HG02943 (cell line): ENCODE data around the gene MCC.
"Not testable (repeated sequence)": the region's sequence is repeated elsewhere in the genome, so short reads cannot be mapped to it uniquely, and the experiment has no call there.

Experiments used
- ATAC-seq: cut with Tn5 transposase; IDR thresholded peaks from one replicate; pipeline ENCODE4 v1.9.1; 2021; ENCODE audit warnings: mild to moderate bottlenecking, low read depth, moderate library complexity; ENCODE audit not compliant: unreplicated experiment

The MCC gene

GRCh38 chr5:113491022-113491421, 2.8 kb upstream of the MCC start:
- ATAC-seq: no peak

DNA sequence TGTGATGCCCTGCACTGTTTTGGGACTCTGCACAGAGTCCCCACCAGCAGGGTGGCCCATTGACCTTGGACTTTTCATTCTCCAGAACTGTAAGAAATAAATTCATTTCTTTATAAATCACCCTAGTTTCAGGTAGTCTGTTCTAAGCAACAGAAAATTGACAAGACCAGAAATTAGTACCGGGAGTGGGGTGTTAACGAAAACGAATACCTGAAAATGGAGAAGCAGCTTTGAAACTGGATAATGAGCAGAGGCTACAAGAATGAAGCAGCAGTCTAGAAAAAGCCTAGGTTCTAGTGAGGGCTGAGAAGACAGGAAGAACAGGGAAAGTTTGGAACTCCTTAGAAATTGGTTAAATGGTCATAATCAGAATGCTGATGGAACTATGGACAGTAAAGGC, 2.1 kb upstream of the MCC start:
- ATAC-seq: no peak

GRCh38 chr5:113489299-113489698, 1.0 kb upstream of the MCC start:
- no peak for ATAC-seq

DNA sequence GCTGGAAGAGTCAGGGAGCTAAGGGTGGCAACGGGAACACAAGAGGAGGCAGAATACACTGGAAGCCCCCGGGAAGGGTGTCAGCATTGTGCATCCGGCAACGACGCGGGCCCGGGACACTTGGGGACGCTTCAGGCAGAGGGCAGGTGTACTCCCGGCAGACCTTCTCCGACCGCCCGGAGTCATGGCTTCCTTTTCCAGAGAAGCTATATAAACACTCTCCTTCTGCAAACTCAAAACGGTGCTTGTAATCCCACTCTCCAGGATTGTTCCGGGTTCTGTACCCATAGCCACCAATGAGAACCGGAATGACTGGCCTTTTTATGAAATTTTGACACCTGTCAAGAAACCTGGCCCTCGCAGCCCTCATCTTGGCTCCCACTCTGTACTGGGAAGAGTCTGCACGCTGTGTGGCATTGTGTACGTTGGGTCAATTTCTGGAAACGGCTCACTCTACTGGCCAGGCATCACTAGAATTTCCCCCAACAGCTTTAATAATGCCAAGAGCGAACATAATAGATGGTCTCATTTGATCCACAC, 462 bp upstream of the MCC start:
- ATAC-seq: no peak

GRCh38 chr5:113487416-113487780, 855 bp downstream of the MCC start:
- ATAC-seq: no peak

DNA sequence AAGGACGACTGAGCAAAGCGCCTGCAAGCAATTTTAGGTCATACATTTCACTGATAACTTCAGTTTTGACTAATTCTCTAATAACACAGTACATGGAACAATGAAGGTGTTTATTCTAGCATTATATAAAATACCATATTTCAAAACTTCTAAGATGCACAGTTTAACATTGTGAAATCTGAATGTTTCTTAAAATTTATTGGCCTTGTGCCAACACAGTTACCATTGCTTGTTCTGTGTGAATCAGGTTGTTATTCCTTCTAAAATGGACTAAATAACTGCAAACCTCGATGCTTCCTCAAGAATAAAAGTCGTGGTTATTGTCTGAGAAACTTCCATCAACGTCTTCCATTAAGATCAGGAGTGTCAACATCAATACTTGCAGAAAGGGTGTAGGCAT, 8.0 kb downstream of the MCC start:
- no peak for ATAC-seq

DNA sequence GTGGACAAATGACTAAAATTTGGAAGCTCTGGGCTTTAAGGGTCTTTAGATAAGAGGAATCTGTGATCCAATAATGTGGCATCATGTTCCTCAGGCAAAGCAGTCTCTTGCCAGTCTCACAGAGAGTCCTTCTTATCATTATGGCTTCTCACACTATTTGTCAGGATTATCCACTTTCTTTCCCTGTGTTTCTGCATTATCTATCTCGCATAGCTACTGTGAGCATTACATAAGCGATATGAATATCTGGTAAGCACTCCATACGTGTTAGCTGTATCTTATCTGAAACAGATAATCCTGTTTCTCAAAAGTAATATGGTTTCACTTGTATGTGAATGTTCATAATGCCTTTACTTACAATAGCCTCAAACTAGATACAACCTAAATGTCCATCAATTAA, 9.6 kb downstream of the MCC start:
- ATAC-seq: no peak

DNA sequence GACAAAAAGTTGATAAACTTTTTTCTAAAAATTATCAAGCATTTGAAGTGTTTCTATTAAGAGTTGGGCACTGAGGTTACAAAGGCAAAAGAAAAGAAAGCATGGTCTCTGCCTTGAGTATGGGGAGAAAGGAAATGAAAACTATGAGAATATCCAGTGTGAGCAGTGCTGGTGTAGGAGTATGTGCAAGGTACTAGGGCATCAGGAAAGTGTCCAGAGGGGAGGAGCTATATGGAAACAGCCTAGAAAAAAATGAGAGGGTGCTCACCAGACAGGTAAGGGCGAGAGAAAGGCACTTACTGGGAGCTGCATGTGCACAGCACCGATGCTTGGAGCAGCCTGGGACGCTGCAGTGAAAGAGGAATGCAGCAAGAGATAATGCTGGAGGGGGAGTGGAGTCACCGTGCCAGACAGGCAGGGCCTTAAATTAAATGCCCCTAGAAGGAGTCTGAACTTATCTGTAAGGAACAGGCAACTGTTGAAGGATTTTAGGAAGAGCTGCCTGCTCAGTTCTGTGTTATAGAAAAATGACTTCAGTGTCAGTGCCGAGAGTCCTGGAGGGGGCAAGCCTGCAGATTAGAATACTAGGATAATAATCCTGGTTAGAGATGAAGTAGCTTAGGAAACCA, 14.0 kb downstream of the MCC start:
- no peak for ATAC-seq

DNA sequence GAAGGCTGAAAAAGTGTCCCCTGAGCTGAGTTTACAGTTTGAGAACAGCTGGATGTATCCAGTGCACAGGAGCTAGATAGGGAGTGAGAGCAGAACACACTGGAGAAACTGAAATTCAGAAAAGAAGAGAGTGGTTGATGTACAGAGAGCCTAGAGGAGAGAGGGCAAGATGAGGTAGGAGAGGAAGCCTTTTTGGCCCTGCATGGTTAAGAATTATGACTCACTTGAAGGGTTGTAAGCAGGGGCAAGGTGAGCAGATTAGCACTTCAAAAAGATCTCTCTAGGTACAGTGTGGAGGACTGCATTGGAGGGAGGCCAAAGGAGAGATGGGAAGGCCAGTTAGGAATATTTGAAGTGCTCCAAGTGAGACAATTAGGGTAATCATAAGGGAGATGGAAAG, 25.2 kb downstream of the MCC start:
- ATAC-seq: no peak

- ATAC-seq: not testable (repeated sequence)
Observed at GRCh38 chr5:113457106-113457505, 31.1 kb downstream of the MCC start.

DNA sequence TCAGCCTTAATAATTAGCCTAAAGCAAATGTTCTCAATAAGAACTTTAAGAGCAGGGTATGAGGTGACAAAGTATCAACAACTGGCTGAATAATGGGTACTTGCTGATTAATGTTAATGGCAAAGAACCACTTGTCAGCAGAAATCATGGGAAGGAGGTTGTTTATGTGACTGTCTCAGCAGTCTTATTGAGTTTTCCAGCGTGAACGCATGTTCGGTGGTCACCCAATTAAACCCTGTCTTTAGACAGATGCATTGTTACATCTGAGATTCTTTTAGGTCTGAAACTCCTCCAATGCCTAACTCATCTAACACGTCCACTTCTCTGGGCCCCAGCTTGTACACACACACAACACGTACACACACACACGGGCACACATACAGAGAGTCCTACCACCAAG, 35.3 kb downstream of the MCC start:
- no peak for ATAC-seq

- ATAC-seq: no peak
Observed at GRCh38 chr5:113451797-113452196, 36.5 kb downstream of the MCC start.

DNA sequence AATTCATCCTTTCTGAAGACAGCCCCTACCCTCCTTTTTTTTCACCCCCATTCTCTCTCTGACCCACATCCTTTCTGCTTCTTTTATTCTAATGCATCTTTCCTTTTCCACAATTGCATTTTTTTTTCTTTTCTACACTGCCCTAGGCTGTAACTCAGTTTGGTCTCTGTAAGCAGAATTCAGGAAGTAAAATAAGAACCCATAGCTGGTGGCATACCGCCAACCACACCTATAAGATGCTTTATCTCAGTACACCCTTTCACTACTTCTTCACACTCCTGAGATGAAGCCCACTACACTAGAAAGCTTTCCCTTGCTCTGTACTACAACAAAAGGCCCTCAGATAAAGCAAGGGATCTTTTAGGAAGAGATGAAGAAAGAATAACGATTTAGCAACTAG, 37.3 kb downstream of the MCC start:
- ATAC-seq: no peak

GRCh38 chr5:113450462-113450861, 37.8 kb downstream of the MCC start:
- ATAC-seq: no peak

GRCh38 chr5:113448252-113448651, 40.0 kb downstream of the MCC start:
- no peak for ATAC-seq

DNA sequence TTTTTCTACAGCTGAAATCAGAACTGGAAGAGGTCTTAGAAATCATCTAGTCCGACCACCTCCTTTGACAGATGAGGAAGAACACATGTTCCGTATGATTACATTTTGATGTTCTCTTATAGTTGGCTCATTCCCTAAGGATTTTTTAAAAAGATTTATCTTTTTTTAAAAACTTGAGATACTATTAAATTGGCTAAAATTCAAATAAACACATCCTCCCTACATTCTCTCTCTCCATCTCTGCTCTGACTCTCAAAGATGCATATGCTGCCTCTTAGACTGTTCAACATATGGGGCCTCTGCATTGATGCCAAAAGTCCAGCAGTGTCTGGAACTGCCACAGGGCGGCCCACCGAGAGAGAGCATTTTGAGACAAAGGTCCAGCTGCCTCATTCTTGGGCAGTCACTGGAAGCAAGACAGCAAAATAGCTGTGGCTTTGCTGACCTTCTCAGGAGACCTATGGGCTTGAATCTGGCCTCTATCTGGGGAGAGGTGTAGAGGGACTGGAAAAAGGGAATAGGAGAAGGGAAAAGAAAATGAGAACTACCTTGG, 40.7 kb downstream of the MCC start:
- ATAC-seq: no peak

DNA sequence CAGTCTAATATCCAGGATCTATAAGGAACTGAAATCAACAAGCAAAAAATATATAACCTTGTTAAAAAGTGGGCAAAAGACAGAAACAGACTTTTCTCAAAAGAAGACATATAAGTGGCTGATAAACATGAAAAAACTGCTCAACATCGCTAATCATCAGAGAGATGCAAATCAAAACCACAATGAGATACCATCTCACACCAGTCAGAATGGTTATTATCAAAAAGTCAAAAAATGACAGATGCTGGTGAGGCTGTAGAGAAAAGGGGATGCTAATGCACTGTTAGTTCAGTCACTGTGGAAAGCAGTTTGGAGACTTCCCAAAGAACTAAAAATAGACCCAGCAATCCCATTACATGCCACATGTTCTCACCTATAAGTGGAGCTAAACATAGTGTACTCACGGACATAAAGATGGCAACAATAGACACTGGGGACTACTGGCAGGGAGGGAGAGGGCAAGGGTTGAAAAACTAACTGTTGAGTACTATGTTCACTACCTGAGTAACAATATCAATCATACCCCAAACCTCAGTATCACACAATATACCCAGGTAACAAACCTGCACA, 41.8 kb downstream of the MCC start:
- ATAC-seq: no peak

DNA sequence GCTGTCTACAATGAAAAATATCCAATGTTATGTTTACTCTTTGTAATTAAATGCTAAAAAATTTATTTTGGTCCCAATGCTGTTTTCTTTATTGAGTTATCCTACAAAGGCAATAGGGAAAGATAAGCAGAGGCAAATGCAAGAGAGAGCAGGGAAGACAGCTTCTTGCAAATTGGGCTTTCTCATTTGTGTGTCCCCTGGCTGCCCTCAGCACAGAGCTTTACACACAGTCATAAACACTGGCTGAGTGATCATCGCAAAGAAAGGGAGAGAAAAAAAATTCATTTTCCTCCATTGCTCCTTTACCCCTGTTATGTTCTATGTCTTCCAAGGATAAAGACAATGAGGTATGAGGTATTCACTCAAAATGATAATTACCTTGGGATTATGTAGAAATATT, 51.1 kb downstream of the MCC start:
- no peak for ATAC-seq

DNA sequence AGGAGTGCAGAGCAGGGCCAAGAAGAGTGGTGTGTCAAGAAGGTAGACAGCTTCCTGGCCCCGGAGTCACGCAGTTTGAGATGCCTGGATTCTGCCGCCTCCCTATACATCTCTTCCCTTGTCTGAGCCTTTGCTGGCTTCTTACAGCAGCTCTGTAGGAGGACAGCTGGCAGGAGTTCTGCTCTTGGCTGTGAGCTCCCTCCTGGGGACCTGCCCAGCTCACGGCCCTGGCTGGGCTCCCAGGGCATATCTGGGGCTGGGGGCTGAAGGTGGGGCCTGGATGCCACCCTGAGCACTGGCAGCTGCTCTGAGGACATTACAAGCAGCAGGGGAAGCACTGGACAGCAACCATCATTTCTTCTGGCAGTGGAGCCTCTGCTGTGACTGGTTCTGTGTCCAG, 52.7 kb downstream of the MCC start:
- ATAC-seq: no peak

GRCh38 chr5:113434889-113435288, 53.4 kb downstream of the MCC start, which contains the start of gene TSSK1B:
Gene TSSK1B (minus strand): TSS chr5:113434989. CDS start chr5:113434839, 150 bp downstream.
- ATAC-seq: no peak

DNA sequence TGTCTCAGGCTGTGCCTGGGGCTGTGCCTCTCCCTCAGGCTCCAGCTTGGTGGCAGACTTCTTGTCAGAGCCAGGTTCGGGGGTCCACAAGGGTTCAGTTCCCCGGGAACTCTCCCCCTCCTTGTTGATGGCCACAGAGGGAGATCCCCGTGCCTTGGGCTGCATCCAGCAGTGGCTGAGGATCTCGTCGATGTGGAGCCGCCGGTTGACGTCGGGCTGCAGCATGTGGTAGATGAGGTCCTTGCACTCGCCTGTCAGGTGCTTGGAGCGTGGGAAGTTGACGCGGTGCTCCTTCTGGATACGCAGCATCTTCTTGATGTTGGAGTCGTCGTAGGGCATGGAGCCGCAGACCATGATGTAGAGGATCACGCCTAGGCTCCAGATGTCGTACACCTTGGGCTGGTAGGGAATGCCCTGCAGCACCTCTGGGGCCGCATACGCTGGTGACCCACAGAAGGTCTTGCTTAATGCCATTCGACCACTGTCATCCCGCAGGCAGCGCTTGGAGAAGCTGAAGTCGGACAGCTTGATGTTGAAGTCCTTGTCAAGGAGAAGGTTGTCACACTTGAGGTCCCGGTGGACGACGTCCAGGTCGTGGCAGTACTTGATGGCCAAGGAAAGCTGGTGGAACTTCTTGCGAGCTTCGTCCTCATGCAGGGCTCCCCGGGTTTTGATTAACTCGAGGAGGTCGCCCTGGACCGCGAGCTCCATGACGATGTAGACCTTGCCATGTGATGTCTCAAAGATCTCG, 54.2 kb downstream of the MCC start:
- no peak for ATAC-seq
